WTC11 (cell line): ENCODE results near the gene TUT4. TPM values are rescaled to one million over a fixed set of nuclear protein-coding genes. Genes with fewer than 3 reads are reported as not detected.

Source experiments
- ATAC-seq: fragments of 200-7000 bp; cut with Tn5 transposase; 2 replicates; pipeline ENCODE4 v1.10.0; 2021; ENCODE audit warnings: mild to moderate bottlenecking, moderate library complexity
- CTCF ChIA-PET: fragments of 300-600 bp; sonication (Branson Sonifier 250); formaldehyde crosslinking; loops from one replicate; lab custom pipeline; 2021; ENCODE audit warnings: antibody characterized with exemption; lab: Charles Lee
- POLR2A ChIA-PET: fragments of 350-600 bp; sonication (Branson Sonifier 250); formaldehyde crosslinking; loops from one replicate; lab custom pipeline; 2021; ENCODE audit warnings: antibody characterized with exemption; lab: Charles Lee
- DNase-seq: peaks from one replicate; pipeline ENCODE4 v3.0.0; 2021; ENCODE audit warnings: low spot score
- H3K27ac Mint-ChIP-seq: 2 replicates; pipeline ENCODE4 v1.8.0; 2021; ENCODE audit warnings: mixed read lengths
- H3K27me3 Mint-ChIP-seq: 2 replicates; pipeline ENCODE4 v1.8.0; 2021; ENCODE audit warnings: low read depth, mild to moderate bottlenecking, moderate library complexity, mixed read lengths
- H3K36me3 Mint-ChIP-seq: 2 replicates; pipeline ENCODE4 v1.8.0; 2021; ENCODE audit warnings: mixed read lengths
- H3K4me1 Mint-ChIP-seq: 2 replicates; pipeline ENCODE4 v1.8.0; 2022; ENCODE audit warnings: mixed read lengths
- H3K4me3 Mint-ChIP-seq: 2 replicates; pipeline ENCODE4 v1.8.0; 2021; ENCODE audit warnings: mild to moderate bottlenecking, moderate library complexity, mixed read lengths
- H3K9me3 Mint-ChIP-seq: 2 replicates; pipeline ENCODE4 v1.8.0; 2021; ENCODE audit warnings: mixed read lengths
- EMX1 ChIP-seq: fragments of 250-450 bp; sonication (Bioruptor Pico); IDR thresholded peaks from 2 replicates; pipeline ENCODE4 v1.8.0; 2021; ENCODE audit warnings: mild to moderate bottlenecking
- MXD4 ChIP-seq: fragments of 250-450 bp; sonication (Bioruptor Pico); IDR thresholded peaks from 2 replicates; pipeline ENCODE4 v1.8.0; 2021; ENCODE audit warnings: mild to moderate bottlenecking, moderate library complexity, borderline replicate concordance
- NFATC4 ChIP-seq: fragments of 250-450 bp; sonication (Bioruptor Pico); IDR thresholded peaks from 2 replicates; pipeline ENCODE4 v1.9.0; 2021; ENCODE audit warnings: mild to moderate bottlenecking
- NFE2L1 ChIP-seq: sonication (generic); formaldehyde crosslinking; IDR thresholded peaks from 2 replicates; pipeline ENCODE4 v1.8.1; 2023; ENCODE audit warnings: missing genetic modification reagents
- NFYB ChIP-seq: sonication (generic); formaldehyde crosslinking; conservative IDR thresholded peaks from 2 replicates; pipeline ENCODE4 v1.8.0; 2022; ENCODE audit warnings: low read depth, missing genetic modification reagents
- RELA ChIP-seq: sonication (generic); formaldehyde crosslinking; IDR thresholded peaks from 2 replicates; pipeline ENCODE4 v1.8.1; 2022; ENCODE audit warnings: missing genetic modification reagents, mild to moderate bottlenecking, borderline replicate concordance
- ZNF263 ChIP-seq: sonication (generic); formaldehyde crosslinking; IDR thresholded peaks from 2 replicates; pipeline ENCODE4 v1.8.1; 2022; ENCODE audit warnings: low read depth, mild to moderate bottlenecking, moderate library complexity, missing genetic modification reagents
- total RNA-seq: library from RNA; stranded (reverse); gene quantifications from 3 replicates; pipeline ENCODE4 v1.2.3, GENCODE V29; 2021
- TF ChIP-seq, protein P1 (sequence below): sonication (generic); formaldehyde crosslinking; IDR thresholded peaks from 2 replicates; pipeline ENCODE4 v1.8.0; 2023; ENCODE audit warnings: missing genetic modification reagents, mild to moderate bottlenecking, borderline replicate concordance
- TF ChIP-seq, protein P2 (sequence below): sonication (generic); formaldehyde crosslinking; IDR thresholded peaks from 2 replicates; pipeline ENCODE4 v1.8.1; 2022; ENCODE audit warnings: low read depth, mild to moderate bottlenecking, moderate library complexity, missing genetic modification reagents, borderline replicate concordance
- TF ChIP-seq, protein P3 (sequence below): sonication (generic); formaldehyde crosslinking; conservative IDR thresholded peaks from 2 replicates; pipeline ENCODE4 v1.8.1; 2023; ENCODE audit warnings: mild to moderate bottlenecking, low read depth, missing genetic modification reagents, moderate library complexity
- TF ChIP-seq, protein P4 (sequence below): fragments of 250-450 bp; sonication (Bioruptor Pico); IDR thresholded peaks from 2 replicates; pipeline ENCODE4 v1.9.0; 2021; ENCODE audit warnings: moderate library complexity, mild to moderate bottlenecking, inconsistent platforms, borderline replicate concordance
- TF ChIP-seq, protein P5 (sequence below): fragments of 250-450 bp; sonication (Bioruptor Pico); IDR thresholded peaks from 2 replicates; pipeline ENCODE4 v2.1.2; 2022; ENCODE audit warnings: mild to moderate bottlenecking, moderate library complexity
- TF ChIP-seq, protein P6 (sequence below): sonication (generic); formaldehyde crosslinking; IDR thresholded peaks from 2 replicates; pipeline ENCODE4 v1.8.1; 2023; ENCODE audit warnings: mild to moderate bottlenecking, missing genetic modification reagents, borderline replicate concordance
- TF ChIP-seq, protein P7 (sequence below): sonication (generic); formaldehyde crosslinking; IDR thresholded peaks from 2 replicates; pipeline ENCODE4 v1.8.0; 2022; ENCODE audit warnings: mild to moderate bottlenecking, missing genetic modification reagents
- TF ChIP-seq, protein P8 (sequence below): sonication (generic); formaldehyde crosslinking; IDR thresholded peaks from 2 replicates; pipeline ENCODE4 v1.8.0; 2022; ENCODE audit warnings: mild to moderate bottlenecking, missing genetic modification reagents
- TF ChIP-seq, protein P9 (sequence below): fragments of 250-450 bp; sonication (Bioruptor Pico); conservative IDR thresholded peaks from 2 replicates; pipeline ENCODE4 v1.9.0; 2021; ENCODE audit warnings: mild to moderate bottlenecking

The TUT4 gene
- total RNA-seq, 1 experiment from 2014 or later = 63.3 TPM

DNA sequence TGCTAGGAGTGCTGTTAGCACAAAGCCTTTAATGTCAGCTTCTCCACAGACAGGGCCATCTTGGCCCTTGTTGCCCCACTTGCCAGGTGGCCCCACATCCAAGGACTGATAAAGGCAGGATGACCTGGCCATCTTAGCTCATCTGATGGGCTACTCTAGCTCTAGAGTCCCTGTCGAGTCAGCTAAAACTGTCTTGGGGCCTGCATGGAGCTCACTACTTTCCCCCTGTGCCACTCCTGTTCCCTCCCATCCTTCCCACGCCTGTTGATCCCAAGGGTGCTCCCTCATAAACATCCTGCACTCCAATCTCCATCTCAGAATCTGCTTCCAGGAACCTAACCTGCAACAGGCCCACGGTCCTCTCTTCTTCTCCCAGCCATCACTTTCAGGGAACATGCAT is 48.6 kb upstream of the TUT4 start (continued):
- TF ChIP-seq, protein P1, sequence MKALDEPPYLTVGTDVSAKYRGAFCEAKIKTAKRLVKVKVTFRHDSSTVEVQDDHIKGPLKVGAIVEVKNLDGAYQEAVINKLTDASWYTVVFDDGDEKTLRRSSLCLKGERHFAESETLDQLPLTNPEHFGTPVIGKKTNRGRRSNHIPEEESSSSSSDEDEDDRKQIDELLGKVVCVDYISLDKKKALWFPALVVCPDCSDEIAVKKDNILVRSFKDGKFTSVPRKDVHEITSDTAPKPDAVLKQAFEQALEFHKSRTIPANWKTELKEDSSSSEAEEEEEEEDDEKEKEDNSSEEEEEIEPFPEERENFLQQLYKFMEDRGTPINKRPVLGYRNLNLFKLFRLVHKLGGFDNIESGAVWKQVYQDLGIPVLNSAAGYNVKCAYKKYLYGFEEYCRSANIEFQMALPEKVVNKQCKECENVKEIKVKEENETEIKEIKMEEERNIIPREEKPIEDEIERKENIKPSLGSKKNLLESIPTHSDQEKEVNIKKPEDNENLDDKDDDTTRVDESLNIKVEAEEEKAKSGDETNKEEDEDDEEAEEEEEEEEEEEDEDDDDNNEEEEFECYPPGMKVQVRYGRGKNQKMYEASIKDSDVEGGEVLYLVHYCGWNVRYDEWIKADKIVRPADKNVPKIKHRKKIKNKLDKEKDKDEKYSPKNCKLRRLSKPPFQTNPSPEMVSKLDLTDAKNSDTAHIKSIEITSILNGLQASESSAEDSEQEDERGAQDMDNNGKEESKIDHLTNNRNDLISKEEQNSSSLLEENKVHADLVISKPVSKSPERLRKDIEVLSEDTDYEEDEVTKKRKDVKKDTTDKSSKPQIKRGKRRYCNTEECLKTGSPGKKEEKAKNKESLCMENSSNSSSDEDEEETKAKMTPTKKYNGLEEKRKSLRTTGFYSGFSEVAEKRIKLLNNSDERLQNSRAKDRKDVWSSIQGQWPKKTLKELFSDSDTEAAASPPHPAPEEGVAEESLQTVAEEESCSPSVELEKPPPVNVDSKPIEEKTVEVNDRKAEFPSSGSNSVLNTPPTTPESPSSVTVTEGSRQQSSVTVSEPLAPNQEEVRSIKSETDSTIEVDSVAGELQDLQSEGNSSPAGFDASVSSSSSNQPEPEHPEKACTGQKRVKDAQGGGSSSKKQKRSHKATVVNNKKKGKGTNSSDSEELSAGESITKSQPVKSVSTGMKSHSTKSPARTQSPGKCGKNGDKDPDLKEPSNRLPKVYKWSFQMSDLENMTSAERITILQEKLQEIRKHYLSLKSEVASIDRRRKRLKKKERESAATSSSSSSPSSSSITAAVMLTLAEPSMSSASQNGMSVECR = no peak
- TF ChIP-seq, protein P2, sequence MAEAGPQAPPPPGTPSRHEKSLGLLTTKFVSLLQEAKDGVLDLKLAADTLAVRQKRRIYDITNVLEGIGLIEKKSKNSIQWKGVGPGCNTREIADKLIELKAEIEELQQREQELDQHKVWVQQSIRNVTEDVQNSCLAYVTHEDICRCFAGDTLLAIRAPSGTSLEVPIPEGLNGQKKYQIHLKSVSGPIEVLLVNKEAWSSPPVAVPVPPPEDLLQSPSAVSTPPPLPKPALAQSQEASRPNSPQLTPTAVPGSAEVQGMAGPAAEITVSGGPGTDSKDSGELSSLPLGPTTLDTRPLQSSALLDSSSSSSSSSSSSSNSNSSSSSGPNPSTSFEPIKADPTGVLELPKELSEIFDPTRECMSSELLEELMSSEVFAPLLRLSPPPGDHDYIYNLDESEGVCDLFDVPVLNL (CRISPR knock-in tag) = no peak

DNA sequence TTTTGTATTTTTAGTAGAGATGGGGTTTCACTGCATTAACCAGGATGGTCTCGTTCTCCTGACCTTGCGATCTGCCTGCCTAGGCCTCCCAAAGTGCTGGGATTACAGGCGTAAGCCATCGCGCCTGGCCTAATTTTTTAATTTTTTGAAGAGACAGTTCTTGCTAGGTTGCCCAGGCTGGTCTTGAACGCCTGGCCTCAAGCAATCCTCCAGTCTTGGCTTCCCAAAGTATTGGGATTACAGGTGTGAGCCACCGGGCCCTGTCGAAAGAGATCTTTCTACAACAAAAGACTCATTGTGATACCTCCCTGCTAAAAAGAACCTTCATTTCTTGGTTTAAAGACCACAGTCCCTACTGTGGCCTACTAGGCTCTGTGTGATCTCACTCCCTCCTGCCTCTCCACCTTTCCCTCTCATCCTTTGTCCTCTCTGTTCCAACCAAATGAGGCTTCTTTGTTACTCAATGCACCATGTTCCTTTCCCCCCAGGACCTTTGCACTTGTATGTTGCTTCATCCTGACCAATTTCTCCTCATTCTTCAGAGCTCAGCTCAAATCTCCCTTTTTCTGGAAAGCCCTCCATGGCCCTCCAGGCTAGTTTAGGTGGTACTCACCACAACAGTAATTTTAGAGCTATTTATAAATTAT is 47.8 kb upstream of the TUT4 start:
- CTCF ChIA-PET = interaction anchor here (0.6 kb wide), 1 partner anchor 245 kb away, joined by 3 read pairs; no protein-coding TSS in a partner anchor
- POLR2A ChIA-PET = interaction anchor here (1.4 kb wide), 1 partner anchor 10 kb away, joined by 3 read pairs; no protein-coding TSS in a partner anchor
- TF ChIP-seq NFYB = no peak
- TF ChIP-seq, protein P3, sequence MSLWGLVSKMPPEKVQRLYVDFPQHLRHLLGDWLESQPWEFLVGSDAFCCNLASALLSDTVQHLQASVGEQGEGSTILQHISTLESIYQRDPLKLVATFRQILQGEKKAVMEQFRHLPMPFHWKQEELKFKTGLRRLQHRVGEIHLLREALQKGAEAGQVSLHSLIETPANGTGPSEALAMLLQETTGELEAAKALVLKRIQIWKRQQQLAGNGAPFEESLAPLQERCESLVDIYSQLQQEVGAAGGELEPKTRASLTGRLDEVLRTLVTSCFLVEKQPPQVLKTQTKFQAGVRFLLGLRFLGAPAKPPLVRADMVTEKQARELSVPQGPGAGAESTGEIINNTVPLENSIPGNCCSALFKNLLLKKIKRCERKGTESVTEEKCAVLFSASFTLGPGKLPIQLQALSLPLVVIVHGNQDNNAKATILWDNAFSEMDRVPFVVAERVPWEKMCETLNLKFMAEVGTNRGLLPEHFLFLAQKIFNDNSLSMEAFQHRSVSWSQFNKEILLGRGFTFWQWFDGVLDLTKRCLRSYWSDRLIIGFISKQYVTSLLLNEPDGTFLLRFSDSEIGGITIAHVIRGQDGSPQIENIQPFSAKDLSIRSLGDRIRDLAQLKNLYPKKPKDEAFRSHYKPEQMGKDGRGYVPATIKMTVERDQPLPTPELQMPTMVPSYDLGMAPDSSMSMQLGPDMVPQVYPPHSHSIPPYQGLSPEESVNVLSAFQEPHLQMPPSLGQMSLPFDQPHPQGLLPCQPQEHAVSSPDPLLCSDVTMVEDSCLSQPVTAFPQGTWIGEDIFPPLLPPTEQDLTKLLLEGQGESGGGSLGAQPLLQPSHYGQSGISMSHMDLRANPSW (CRISPR knock-in tag) = no peak
- TF ChIP-seq EMX1 (CRISPR knock-in tag) = no peak
- TF ChIP-seq, protein P4, sequence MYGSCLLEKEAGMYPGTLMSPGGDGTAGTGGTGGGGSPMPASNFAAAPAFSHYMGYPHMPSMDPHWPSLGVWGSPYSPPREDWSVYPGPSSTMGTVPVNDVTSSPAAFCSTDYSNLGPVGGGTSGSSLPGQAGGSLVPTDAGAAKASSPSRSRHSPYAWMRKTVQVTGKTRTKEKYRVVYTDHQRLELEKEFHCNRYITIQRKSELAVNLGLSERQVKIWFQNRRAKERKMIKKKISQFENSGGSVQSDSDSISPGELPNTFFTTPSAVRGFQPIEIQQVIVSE (CRISPR knock-in tag) = no peak
- TF ChIP-seq ZNF263 (CRISPR knock-in tag) = no peak
- TF ChIP-seq, protein P5, sequence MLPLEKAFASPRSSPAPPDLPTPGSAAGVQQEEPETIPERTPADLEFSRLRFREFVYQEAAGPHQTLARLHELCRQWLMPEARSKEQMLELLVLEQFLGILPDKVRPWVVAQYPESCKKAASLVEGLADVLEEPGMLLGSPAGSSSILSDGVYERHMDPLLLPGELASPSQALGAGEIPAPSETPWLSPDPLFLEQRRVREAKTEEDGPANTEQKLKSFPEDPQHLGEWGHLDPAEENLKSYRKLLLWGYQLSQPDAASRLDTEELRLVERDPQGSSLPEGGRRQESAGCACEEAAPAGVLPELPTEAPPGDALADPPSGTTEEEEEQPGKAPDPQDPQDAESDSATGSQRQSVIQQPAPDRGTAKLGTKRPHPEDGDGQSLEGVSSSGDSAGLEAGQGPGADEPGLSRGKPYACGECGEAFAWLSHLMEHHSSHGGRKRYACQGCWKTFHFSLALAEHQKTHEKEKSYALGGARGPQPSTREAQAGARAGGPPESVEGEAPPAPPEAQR (CRISPR knock-in tag) = no peak
- TF ChIP-seq, protein P6, sequence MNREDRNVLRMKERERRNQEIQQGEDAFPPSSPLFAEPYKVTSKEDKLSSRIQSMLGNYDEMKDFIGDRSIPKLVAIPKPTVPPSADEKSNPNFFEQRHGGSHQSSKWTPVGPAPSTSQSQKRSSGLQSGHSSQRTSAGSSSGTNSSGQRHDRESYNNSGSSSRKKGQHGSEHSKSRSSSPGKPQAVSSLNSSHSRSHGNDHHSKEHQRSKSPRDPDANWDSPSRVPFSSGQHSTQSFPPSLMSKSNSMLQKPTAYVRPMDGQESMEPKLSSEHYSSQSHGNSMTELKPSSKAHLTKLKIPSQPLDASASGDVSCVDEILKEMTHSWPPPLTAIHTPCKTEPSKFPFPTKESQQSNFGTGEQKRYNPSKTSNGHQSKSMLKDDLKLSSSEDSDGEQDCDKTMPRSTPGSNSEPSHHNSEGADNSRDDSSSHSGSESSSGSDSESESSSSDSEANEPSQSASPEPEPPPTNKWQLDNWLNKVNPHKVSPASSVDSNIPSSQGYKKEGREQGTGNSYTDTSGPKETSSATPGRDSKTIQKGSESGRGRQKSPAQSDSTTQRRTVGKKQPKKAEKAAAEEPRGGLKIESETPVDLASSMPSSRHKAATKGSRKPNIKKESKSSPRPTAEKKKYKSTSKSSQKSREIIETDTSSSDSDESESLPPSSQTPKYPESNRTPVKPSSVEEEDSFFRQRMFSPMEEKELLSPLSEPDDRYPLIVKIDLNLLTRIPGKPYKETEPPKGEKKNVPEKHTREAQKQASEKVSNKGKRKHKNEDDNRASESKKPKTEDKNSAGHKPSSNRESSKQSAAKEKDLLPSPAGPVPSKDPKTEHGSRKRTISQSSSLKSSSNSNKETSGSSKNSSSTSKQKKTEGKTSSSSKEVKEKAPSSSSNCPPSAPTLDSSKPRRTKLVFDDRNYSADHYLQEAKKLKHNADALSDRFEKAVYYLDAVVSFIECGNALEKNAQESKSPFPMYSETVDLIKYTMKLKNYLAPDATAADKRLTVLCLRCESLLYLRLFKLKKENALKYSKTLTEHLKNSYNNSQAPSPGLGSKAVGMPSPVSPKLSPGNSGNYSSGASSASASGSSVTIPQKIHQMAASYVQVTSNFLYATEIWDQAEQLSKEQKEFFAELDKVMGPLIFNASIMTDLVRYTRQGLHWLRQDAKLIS (CRISPR knock-in tag) = no peak
- no peak for TF ChIP-seq MXD4 (CRISPR knock-in tag)
- no peak for TF ChIP-seq NFATC4
- TF ChIP-seq, protein P7, sequence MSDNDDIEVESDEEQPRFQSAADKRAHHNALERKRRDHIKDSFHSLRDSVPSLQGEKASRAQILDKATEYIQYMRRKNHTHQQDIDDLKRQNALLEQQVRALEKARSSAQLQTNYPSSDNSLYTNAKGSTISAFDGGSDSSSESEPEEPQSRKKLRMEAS (CRISPR knock-in tag) = no peak
- TF ChIP-seq, protein P8, sequence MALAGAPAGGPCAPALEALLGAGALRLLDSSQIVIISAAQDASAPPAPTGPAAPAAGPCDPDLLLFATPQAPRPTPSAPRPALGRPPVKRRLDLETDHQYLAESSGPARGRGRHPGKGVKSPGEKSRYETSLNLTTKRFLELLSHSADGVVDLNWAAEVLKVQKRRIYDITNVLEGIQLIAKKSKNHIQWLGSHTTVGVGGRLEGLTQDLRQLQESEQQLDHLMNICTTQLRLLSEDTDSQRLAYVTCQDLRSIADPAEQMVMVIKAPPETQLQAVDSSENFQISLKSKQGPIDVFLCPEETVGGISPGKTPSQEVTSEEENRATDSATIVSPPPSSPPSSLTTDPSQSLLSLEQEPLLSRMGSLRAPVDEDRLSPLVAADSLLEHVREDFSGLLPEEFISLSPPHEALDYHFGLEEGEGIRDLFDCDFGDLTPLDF (CRISPR knock-in tag) = no peak
- TF ChIP-seq NFE2L1 (CRISPR knock-in tag) = no peak
- TF ChIP-seq, protein P9, sequence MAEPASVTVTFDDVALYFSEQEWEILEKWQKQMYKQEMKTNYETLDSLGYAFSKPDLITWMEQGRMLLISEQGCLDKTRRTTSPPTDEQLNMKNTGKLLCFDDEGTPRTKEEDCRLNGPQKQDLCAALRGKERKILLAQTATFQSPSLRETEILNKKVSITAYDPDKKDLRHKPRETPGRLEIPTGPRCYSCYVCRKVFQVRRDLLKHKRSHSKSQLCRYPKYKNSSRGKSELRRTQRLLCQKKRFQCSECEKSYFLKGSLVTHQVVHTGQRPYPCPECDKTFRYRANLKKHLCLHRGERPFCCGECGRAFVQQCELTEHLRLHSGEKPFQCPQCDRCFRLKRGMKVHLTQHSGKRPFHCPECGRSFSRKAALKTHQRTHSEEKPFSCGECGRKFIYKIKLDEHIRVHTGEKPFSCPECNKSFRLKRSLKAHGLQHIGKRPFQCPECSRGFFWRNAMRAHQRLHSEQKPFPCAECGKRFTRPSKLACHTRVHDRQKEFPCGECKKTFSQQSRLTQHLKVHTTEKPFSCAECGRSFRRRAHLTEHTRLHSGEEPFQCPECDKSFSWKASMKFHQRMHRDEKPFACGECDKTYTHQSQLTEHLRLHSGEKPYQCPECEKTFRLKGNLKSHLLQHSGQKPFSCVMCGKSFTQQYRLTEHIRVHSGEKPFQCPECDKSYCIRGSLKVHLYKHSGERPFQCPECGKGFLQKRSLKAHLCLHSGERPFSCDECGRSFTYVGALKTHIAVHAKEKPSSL (CRISPR knock-in tag) = no peak
- no peak for TF ChIP-seq RELA

More for the DNA sequence above, 47.8 kb upstream of the TUT4 start:
- ATAC-seq = no peak
- DNase-seq = no peak
- Mint-ChIP-seq H3K4me3 (no peak overlapping the region), H3K4me1 (peaks cover 11% of the 10 kb centered on the region), H3K27me3 (peaks cover 48% of the 10 kb centered on the region), H3K36me3 (no peaks in the 10 kb centered on the region), H3K27ac (no peak overlapping the region), H3K9me3 (0 out of 2 replicates have a peak, but pooled peaks cover 3% of the 10 kb centered on the region)
